ENCODE results near the gene PNMA8A. TPM values are rescaled to one million over a fixed set of nuclear protein-coding genes. Genes with fewer than 3 reads are reported as not detected.
"Not testable (repeated sequence)": the region's sequence is repeated elsewhere in the genome, so short reads cannot be mapped to it uniquely, and the experiment has no call there.

Gene PNMA8A
- total RNA-seq, 1 experiment from 2014 or later, result not detected

DNA sequence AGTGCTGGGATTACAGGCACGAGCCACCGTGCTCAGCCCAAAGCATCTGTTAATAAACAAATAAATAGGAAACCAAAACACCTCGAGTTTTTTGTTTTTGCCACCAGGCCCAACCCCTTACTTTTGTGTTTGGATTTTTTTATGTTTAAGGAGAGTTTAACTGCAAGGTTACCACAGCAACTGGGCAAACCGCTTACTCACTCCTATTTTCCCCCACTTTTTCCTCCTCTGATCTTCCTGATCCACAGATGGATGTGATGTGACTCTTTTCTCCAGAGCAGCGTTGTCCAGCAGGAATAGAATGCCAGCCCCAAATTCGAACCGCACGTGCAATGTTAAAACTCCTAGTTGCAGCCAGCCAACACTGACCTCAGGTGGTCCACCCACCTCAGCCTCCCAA, 26.4 kb upstream of the PNMA8A start:
- no peak for DNase-seq
- CTCF ChIA-PET, result no interaction called here

DNA sequence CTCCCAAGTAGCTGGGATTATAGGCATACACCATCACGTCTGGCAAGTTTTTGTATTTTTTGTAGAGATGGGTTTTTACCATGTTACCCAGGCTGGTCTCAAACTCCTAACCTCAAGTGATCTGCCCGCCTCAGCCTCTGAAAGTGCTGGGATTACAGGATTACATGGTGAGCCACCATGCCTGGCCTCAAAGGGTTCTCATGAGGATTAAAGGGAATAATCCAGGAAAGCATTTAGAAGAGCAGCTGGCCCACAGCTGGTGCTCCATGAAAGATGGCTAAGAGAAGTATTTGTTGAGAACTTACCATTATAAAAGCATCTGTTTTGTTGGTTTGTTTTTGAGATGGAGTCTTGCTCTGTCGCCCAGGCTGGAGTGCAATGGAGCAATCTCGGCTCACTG, 25.5 kb upstream of the PNMA8A start:
- H2AFZ ChIP-seq; POLR2A ChIA-PET (ENCODE audit: unreplicated experiment); BruUV-seq (replicated peaks); H3K9me3 ChIP-seq (ENCODE audit: insufficient read depth, low read depth); H3K4me1 ChIP-seq (replicated peaks; ENCODE audit: insufficient read depth); CTCF ChIA-PET; H4K20me1 ChIP-seq (ENCODE audit: insufficient read depth); intact Hi-C loops (cut with micrococcal nuclease; ENCODE audit: unreplicated experiment); DNase-seq; H3K4me2 ChIP-seq; H3K36me3 ChIP-seq (ENCODE audit: low read depth); H3K9me2 ChIP-seq (ENCODE audit: insufficient read depth); H3K79me2 ChIP-seq (ENCODE audit: low read depth); H3K27ac ChIP-seq; H3K4me3 ChIP-seq; H3F3A ChIP-seq (ENCODE audit: insufficient read depth, low read depth): not testable (repeated sequence)
- H3K27me3 ChIP-seq (ENCODE audit: insufficient read depth, low read depth), result peaks cover 43% of the 10 kb centered on the region

More for the DNA sequence above, 26.4 kb upstream of the PNMA8A start:
- intact Hi-C loops (cut with micrococcal nuclease; ENCODE audit: unreplicated experiment), result no loop called here
- Histone ChIP-seq H3K36me3 (ENCODE audit: low read depth) (no peaks in the 10 kb centered on the region), H3K27ac (no peak overlapping the region), H3K27me3 (ENCODE audit: insufficient read depth, low read depth) (peaks cover 34% of the 10 kb centered on the region), H3K4me1 (replicated peaks; ENCODE audit: insufficient read depth) (no peaks in the 10 kb centered on the region), H3K4me2 (no peak overlapping the region), H4K20me1 (ENCODE audit: insufficient read depth) (no peaks in the 10 kb centered on the region), H3F3A (ENCODE audit: insufficient read depth, low read depth) (no peaks in the 10 kb centered on the region; the same call in 1 of the 2 replicates), H3K9me3 (ENCODE audit: insufficient read depth, low read depth) (no peaks in the 10 kb centered on the region), H3K9me2 (ENCODE audit: insufficient read depth) (no peaks in the 10 kb centered on the region), H3K79me2 (ENCODE audit: low read depth) (no peaks in the 10 kb centered on the region), H3K4me3 (no peak overlapping the region), H2AFZ (no peak overlapping the region)
- BruUV-seq (replicated peaks), result no TSS peak
- POLR2A ChIA-PET (ENCODE audit: unreplicated experiment), result no interaction called here
- TF ChIP-seq EZH2 (IDR thresholded peaks at IDR 0.05; ENCODE audit: low read depth), result no peak

DNA sequence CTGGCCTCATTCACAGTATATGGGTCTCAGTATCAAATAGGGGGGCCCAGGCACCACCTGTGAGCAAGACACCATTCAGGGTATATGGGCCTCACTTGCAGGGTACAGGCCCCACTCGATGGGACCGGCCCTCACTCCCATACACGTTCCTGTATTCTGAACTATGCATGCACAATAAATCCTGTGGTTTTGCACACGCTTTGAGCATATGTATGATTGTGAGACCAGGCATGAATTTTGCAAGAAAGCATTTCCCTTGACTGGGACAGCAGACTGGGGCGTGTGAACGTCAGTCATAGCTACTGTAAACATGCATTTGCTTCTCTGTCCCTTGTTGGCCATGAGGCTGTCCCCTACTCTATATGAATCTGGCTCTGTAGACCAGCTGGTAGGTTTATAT, 24.9 kb upstream of the PNMA8A start:
- intact Hi-C loops (cut with micrococcal nuclease; ENCODE audit: unreplicated experiment), result no loop called here
- Histone ChIP-seq H3K4me3 (no peak overlapping the region), H3K9me3 (ENCODE audit: insufficient read depth, low read depth) (no peaks in the 10 kb centered on the region), H3K4me1 (replicated peaks; ENCODE audit: insufficient read depth) (no peaks in the 10 kb centered on the region), H3K79me2 (ENCODE audit: low read depth) (no peaks in the 10 kb centered on the region), H3K27me3 (ENCODE audit: insufficient read depth, low read depth) (peaks cover 48% of the 10 kb centered on the region), H2AFZ (no peak overlapping the region), H4K20me1 (ENCODE audit: insufficient read depth) (no peaks in the 10 kb centered on the region), H3K9me2 (ENCODE audit: insufficient read depth) (no peaks in the 10 kb centered on the region), H3K4me2 (no peak overlapping the region), H3K36me3 (ENCODE audit: low read depth) (no peaks in the 10 kb centered on the region), H3F3A (ENCODE audit: insufficient read depth, low read depth) (no peaks in the 10 kb centered on the region; the same call in 1 of the 2 replicates), H3K27ac (no peak overlapping the region)
- DNase-seq, result no peak
- BruUV-seq (replicated peaks), result no TSS peak
- POLR2A ChIA-PET (ENCODE audit: unreplicated experiment), result no interaction called here
- no peak for TF ChIP-seq EZH2 (IDR thresholded peaks at IDR 0.05; ENCODE audit: low read depth)
- TF ChIP-seq, protein P1, sequence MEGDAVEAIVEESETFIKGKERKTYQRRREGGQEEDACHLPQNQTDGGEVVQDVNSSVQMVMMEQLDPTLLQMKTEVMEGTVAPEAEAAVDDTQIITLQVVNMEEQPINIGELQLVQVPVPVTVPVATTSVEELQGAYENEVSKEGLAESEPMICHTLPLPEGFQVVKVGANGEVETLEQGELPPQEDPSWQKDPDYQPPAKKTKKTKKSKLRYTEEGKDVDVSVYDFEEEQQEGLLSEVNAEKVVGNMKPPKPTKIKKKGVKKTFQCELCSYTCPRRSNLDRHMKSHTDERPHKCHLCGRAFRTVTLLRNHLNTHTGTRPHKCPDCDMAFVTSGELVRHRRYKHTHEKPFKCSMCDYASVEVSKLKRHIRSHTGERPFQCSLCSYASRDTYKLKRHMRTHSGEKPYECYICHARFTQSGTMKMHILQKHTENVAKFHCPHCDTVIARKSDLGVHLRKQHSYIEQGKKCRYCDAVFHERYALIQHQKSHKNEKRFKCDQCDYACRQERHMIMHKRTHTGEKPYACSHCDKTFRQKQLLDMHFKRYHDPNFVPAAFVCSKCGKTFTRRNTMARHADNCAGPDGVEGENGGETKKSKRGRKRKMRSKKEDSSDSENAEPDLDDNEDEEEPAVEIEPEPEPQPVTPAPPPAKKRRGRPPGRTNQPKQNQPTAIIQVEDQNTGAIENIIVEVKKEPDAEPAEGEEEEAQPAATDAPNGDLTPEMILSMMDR (conservative IDR thresholded peaks at IDR 0.05), result no peak
- CTCF ChIA-PET, result no interaction called here

DNA sequence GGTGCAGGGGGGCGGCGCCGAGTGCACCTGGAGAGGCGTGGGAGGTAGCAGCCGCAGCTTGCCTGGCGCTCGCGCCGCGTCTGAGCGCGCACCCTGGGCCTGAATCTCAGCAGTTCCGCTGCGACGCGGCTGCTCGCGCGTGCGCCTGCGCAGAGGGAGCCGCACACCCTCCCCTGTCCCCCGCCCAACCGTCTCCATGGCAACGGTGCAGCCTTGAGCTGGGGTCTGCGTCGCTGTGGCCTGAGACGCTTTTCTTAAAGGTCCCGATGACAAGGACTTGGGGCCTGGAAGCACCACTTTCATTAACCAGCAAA, 24.4 kb upstream of the PNMA8A start, which contains the start of gene PNMA8B:
Gene PNMA8B, minus strand, starts transcription at position 82 of the 314 bp plus-strand sequence. CDS start 402 bp downstream, outside the sequence.
- DNase-seq, result no peak
- TF ChIP-seq EZH2 (IDR thresholded peaks at IDR 0.05; ENCODE audit: low read depth), result no peak
- TF ChIP-seq, protein P1 (conservative IDR thresholded peaks at IDR 0.05), result no peak
- no peak within 1 kb of the TSS for H3K27ac ChIP-seq
- no peaks in the 10 kb centered on the region for H3K9me3 ChIP-seq (ENCODE audit: insufficient read depth, low read depth)
- H3K4me3 ChIP-seq, result no peak within 1 kb of the TSS
- ChIA-PET CTCF (no interaction called here), POLR2A (ENCODE audit: unreplicated experiment) (no interaction called here)
- H2AFZ ChIP-seq, result no peak within 1 kb of the TSS
- no TSS peak for BruUV-seq (replicated peaks)
- intact Hi-C loops (cut with micrococcal nuclease; ENCODE audit: unreplicated experiment), result no loop called here
- H3K36me3 ChIP-seq (ENCODE audit: low read depth), result no peaks in the 10 kb centered on the region
- no peak within 1 kb of the TSS for H3K4me2 ChIP-seq
- H3F3A ChIP-seq (ENCODE audit: insufficient read depth, low read depth), result no peaks in the 10 kb centered on the region; the same call in 1 of the 2 replicates
- peaks cover 54% of the 10 kb centered on the region for H3K27me3 ChIP-seq (ENCODE audit: insufficient read depth, low read depth)
- H3K4me1 ChIP-seq (replicated peaks; ENCODE audit: insufficient read depth), result no peaks in the 10 kb centered on the region
- H4K20me1 ChIP-seq (ENCODE audit: insufficient read depth), result no peaks in the 10 kb centered on the region
- no peaks in the 10 kb centered on the region for H3K79me2 ChIP-seq (ENCODE audit: low read depth)
- H3K9me2 ChIP-seq (ENCODE audit: insufficient read depth), result no peaks in the 10 kb centered on the region

All from PC-9 (cell line).